Thyroid gland (tissue), 4 donors: ENCODE results near the gene FEM1B.

Experiments used
- CTCF ChIP-seq, 6 experiments: fragments of 200-600 bp in 3 of 6; fragments of 450-650 bp in 3 of 6; sonication (generic) in 3 of 6; IDR thresholded peaks; one replicate each; pipeline ENCODE4 v1.5.1; 2016 to 2019; ENCODE audit warnings: antibody characterized with exemption in 6 of 6, mild to moderate bottlenecking in 2 of 6, inconsistent platforms in 1 of 6, moderate library complexity in 1 of 6
- POLR2A ChIP-seq, 2 donors: fragments of 450-650 bp; IDR thresholded peaks; one replicate each; pipeline ENCODE4 v1.6.1; 2017; ENCODE audit warnings: antibody characterized with exemption in 2 of 2, mild to moderate bottlenecking in 2 of 2, moderate library complexity in 1 of 2

- TF ChIP-seq POLR2A (IDR thresholded peaks at IDR 0.05): no peak
- TF ChIP-seq CTCF (IDR thresholded peaks at IDR 0.05): no peak
Observed at GRCh38 chr15:68326711-68327354, 49.3 kb downstream of the FEM1B start.
